ENCODE measurements around the gene ZPR1.
A peak's percentile ranks its signal among the peaks of the same experiment; 100 is the strongest.

The ZPR1 gene

DNA sequence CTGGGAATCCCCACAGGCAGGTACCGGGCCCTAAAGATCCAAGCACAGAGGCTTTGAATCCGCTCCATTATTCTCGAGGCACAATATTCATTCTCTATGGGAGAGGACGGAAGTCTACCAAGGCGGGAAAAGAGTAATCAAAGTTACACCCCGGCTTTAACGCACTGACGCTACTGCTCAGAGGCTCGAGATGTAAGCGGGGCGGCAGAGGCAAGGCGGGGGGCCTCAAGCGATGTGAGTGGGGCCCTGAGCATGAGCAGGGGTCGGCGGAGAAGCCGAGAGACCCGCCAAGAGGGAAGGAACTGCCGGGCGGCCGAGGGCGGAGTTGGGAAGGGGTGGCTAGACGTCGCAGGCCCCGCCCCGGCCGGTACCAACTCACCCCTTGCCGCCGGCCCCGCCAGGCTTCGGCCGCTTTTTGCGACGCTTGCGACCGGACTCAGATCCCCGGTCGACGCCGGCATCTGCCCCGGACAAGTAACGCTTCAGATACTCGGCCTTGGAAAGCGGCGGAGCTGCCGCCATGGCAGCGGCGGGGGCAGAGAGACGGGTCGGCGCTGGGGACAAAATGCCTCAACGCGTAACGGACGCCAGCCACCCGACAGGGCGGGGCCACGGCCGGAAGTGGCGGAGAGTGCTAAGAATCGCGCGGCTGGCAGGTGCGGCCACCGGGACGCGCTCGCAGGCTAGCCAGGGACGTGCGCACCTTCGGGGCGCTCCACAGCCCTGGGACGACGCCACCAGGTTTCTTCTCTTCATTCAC lies 15.2 kb downstream of the ZPR1 start, which contains the start of gene BUD13 (continued):
- TF ChIP-seq, protein P1, sequence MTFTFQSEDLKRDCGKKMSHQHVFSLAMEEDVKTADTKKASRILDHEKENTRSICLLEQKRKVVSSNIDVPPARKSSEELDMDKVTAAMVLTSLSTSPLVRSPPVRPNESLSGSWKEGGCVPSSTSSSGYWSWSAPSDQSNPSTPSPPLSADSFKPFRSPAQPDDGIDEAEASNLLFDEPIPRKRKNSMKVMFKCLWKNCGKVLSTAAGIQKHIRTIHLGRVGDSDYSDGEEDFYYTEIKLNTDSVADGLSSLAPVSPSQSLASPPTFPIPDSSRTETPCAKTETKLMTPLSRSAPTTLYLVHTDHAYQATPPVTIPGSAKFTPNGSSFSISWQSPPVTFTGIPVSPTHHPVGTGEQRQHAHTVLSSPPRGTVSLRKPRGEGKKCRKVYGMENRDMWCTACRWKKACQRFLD (tag by site-specific recombination; IDR thresholded peaks at IDR 0.05): no peak
- TF ChIP-seq ZNF184 (tag by site-specific recombination; IDR thresholded peaks at IDR 0.05) (no peak), ZNF211 (tag by site-specific recombination; IDR thresholded peaks at IDR 0.05; ENCODE audit: low read depth) (no peak), ZNF19 (tag by site-specific recombination; IDR thresholded peaks at IDR 0.05; ENCODE audit: low read depth) (no peak), ZNF133 (tag by site-specific recombination; IDR thresholded peaks at IDR 0.05) (no peak), ZNF548 (tag by site-specific recombination; IDR thresholded peaks at IDR 0.05) (no peak), HOXD13 (CRISPR knock-in tag; IDR thresholded peaks at IDR 0.05; ENCODE audit: borderline replicate concordance) (no peak), ZNF654 (tag by site-specific recombination; IDR thresholded peaks at IDR 0.05; ENCODE audit: low read depth) (no peak), GLI4 (tag by site-specific recombination; IDR thresholded peaks at IDR 0.05) (peak; percentile 45; the same call in 1 of the 2 replicates), ZSCAN30 (tag by site-specific recombination; IDR thresholded peaks at IDR 0.05) (peak; percentile 70), BCL11B (tag by site-specific recombination; IDR thresholded peaks at IDR 0.05; ENCODE audit: low read depth) (0 out of 2 replicates have a peak, but pooled peaks have one; percentile 19), ZNF239 (tag by site-specific recombination; IDR thresholded peaks at IDR 0.05) (no peak), ZNF629 (tag by site-specific recombination; IDR thresholded peaks at IDR 0.05) (peak; percentile 65; the same call in 1 of the 2 replicates), ZNF658 (tag by site-specific recombination; IDR thresholded peaks at IDR 0.05) (no peak), ZNF423 (tag by site-specific recombination; IDR thresholded peaks at IDR 0.05) (no peak), ZNF341 (tag by site-specific recombination; IDR thresholded peaks at IDR 0.05; ENCODE audit: low read depth) (peak; percentile 53), ZNF701 (tag by site-specific recombination; IDR thresholded peaks at IDR 0.05) (no peak)
- TF ChIP-seq, protein P2, sequence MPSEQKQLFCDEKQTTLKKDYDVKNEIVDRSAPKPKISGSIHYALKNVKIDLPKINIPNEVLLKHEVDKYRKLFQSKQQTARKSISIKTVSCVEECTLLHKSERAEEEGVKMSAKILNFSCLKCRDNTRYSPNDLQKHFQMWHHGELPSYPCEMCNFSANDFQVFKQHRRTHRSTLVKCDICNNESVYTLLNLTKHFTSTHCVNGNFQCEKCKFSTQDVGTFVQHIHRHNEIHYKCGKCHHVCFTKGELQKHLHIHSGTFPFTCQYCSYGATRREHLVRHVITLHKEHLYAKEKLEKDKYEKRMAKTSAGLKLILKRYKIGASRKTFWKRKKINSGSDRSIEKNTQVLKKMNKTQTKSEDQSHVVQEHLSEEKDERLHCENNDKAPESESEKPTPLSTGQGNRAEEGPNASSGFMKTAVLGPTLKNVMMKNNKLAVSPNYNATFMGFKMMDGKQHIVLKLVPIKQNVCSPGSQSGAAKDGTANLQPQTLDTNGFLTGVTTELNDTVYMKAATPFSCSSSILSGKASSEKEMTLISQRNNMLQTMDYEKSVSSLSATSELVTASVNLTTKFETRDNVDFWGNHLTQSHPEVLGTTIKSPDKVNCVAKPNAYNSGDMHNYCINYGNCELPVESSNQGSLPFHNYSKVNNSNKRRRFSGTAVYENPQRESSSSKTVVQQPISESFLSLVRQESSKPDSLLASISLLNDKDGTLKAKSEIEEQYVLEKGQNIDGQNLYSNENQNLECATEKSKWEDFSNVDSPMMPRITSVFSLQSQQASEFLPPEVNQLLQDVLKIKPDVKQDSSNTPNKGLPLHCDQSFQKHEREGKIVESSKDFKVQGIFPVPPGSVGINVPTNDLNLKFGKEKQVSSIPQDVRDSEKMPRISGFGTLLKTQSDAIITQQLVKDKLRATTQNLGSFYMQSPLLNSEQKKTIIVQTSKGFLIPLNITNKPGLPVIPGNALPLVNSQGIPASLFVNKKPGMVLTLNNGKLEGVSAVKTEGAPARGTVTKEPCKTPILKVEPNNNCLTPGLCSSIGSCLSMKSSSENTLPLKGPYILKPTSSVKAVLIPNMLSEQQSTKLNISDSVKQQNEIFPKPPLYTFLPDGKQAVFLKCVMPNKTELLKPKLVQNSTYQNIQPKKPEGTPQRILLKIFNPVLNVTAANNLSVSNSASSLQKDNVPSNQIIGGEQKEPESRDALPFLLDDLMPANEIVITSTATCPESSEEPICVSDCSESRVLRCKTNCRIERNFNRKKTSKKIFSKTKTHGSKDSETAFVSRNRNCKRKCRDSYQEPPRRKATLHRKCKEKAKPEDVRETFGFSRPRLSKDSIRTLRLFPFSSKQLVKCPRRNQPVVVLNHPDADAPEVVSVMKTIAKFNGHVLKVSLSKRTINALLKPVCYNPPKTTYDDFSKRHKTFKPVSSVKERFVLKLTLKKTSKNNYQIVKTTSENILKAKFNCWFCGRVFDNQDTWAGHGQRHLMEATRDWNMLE (tag by site-specific recombination; conservative IDR thresholded peaks at IDR 0.05; ENCODE audit: low read depth): 0 out of 2 replicates have a peak, but pooled peaks have one; percentile 34
- TF ChIP-seq, protein P3, sequence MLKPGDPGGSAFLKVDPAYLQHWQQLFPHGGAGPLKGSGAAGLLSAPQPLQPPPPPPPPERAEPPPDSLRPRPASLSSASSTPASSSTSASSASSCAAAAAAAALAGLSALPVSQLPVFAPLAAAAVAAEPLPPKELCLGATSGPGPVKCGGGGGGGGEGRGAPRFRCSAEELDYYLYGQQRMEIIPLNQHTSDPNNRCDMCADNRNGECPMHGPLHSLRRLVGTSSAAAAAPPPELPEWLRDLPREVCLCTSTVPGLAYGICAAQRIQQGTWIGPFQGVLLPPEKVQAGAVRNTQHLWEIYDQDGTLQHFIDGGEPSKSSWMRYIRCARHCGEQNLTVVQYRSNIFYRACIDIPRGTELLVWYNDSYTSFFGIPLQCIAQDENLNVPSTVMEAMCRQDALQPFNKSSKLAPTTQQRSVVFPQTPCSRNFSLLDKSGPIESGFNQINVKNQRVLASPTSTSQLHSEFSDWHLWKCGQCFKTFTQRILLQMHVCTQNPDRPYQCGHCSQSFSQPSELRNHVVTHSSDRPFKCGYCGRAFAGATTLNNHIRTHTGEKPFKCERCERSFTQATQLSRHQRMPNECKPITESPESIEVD (tag by site-specific recombination; IDR thresholded peaks at IDR 0.05): no peak
- TF ChIP-seq, protein P4, sequence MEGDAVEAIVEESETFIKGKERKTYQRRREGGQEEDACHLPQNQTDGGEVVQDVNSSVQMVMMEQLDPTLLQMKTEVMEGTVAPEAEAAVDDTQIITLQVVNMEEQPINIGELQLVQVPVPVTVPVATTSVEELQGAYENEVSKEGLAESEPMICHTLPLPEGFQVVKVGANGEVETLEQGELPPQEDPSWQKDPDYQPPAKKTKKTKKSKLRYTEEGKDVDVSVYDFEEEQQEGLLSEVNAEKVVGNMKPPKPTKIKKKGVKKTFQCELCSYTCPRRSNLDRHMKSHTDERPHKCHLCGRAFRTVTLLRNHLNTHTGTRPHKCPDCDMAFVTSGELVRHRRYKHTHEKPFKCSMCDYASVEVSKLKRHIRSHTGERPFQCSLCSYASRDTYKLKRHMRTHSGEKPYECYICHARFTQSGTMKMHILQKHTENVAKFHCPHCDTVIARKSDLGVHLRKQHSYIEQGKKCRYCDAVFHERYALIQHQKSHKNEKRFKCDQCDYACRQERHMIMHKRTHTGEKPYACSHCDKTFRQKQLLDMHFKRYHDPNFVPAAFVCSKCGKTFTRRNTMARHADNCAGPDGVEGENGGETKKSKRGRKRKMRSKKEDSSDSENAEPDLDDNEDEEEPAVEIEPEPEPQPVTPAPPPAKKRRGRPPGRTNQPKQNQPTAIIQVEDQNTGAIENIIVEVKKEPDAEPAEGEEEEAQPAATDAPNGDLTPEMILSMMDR (tag by site-specific recombination; IDR thresholded peaks at IDR 0.05): no peak
- TF ChIP-seq, protein P5, sequence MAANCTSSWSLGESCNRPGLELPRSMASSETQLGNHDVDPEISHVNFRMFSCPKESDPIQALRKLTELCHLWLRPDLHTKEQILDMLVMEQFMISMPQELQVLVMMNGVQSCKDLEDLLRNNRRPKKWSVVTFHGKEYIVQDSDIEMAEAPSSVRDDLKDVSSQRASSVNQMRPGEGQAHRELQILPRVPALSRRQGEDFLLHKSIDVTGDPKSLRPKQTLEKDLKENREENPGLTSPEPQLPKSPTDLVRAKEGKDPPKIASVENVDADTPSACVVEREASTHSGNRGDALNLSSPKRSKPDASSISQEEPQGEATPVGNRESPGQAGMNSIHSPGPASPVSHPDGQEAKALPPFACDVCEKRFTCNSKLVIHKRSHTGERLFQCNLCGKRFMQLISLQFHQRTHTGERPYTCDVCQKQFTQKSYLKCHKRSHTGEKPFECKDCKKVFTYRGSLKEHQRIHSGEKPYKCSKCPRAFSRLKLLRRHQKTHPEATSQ (tag by site-specific recombination; IDR thresholded peaks at IDR 0.05): no peak
- TF ChIP-seq, protein P6, sequence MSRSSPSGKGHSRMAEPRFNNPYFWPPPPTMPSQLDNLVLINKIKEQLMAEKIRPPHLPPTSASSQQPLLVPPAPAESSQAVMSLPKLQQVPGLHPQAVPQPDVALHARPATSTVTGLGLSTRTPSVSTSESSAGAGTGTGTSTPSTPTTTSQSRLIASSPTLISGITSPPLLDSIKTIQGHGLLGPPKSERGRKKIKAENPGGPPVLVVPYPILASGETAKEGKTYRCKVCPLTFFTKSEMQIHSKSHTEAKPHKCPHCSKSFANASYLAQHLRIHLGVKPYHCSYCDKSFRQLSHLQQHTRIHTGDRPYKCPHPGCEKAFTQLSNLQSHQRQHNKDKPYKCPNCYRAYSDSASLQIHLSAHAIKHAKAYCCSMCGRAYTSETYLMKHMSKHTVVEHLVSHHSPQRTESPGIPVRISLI (tag by site-specific recombination; IDR thresholded peaks at IDR 0.05): no peak
- TF ChIP-seq, protein P7, sequence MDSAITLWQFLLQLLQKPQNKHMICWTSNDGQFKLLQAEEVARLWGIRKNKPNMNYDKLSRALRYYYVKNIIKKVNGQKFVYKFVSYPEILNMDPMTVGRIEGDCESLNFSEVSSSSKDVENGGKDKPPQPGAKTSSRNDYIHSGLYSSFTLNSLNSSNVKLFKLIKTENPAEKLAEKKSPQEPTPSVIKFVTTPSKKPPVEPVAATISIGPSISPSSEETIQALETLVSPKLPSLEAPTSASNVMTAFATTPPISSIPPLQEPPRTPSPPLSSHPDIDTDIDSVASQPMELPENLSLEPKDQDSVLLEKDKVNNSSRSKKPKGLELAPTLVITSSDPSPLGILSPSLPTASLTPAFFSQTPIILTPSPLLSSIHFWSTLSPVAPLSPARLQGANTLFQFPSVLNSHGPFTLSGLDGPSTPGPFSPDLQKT (IDR thresholded peaks at IDR 0.05; ENCODE audit: borderline replicate concordance, low read depth, low read length): peak; percentile 41; the same call in 1 of the 2 replicates
- TF ChIP-seq, protein P8, sequence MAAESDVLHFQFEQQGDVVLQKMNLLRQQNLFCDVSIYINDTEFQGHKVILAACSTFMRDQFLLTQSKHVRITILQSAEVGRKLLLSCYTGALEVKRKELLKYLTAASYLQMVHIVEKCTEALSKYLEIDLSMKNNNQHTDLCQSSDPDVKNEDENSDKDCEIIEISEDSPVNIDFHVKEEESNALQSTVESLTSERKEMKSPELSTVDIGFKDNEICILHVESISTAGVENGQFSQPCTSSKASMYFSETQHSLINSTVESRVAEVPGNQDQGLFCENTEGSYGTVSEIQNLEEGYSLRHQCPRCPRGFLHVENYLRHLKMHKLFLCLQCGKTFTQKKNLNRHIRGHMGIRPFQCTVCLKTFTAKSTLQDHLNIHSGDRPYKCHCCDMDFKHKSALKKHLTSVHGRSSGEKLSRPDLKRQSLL (tag by site-specific recombination; IDR thresholded peaks at IDR 0.05): peak; percentile 22; the same call in 1 of the 2 replicates
